ENCODE data around the gene LMO7.

DNA sequence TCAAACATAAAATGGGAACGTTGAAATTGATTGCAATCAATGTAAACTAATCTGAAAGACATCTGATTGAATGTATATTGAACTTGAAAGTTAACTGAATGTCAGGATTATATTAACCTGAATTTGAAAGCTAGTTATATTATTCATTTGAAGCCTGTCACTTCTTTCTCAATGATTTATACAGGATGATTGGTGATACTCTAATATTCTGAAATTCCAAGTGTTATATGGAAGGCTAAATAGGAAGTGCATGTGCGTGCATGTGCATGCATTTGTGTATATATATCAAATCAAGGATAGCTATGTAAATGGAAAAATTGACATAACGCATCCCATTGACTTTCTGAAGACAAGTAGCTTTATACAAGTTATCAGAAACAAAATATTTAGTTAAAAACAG, 143.3 kb downstream of the LMO7 start:
- TF ChIP-seq POLR2A (IDR thresholded peaks at IDR 0.05; ENCODE audit: low read depth, low read length), result no peak
- TF ChIP-seq, protein P1, sequence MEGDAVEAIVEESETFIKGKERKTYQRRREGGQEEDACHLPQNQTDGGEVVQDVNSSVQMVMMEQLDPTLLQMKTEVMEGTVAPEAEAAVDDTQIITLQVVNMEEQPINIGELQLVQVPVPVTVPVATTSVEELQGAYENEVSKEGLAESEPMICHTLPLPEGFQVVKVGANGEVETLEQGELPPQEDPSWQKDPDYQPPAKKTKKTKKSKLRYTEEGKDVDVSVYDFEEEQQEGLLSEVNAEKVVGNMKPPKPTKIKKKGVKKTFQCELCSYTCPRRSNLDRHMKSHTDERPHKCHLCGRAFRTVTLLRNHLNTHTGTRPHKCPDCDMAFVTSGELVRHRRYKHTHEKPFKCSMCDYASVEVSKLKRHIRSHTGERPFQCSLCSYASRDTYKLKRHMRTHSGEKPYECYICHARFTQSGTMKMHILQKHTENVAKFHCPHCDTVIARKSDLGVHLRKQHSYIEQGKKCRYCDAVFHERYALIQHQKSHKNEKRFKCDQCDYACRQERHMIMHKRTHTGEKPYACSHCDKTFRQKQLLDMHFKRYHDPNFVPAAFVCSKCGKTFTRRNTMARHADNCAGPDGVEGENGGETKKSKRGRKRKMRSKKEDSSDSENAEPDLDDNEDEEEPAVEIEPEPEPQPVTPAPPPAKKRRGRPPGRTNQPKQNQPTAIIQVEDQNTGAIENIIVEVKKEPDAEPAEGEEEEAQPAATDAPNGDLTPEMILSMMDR (conservative IDR thresholded peaks at IDR 0.05; ENCODE audit: low read depth, low read length), result no peak
- TF ChIP-seq, protein P2, sequence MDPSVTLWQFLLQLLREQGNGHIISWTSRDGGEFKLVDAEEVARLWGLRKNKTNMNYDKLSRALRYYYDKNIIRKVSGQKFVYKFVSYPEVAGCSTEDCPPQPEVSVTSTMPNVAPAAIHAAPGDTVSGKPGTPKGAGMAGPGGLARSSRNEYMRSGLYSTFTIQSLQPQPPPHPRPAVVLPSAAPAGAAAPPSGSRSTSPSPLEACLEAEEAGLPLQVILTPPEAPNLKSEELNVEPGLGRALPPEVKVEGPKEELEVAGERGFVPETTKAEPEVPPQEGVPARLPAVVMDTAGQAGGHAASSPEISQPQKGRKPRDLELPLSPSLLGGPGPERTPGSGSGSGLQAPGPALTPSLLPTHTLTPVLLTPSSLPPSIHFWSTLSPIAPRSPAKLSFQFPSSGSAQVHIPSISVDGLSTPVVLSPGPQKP (IDR thresholded peaks at IDR 0.05; ENCODE audit: borderline replicate concordance, low read depth, low read length), result no peak
